Type B pancreatic cell (in vitro differentiated cells): Measurements from ENCODE around the gene ELOF1. TPM values are rescaled to one million over a fixed set of nuclear protein-coding genes. Genes with fewer than 3 reads are reported as not detected.
"Not testable (repeated sequence)": the region's sequence is repeated elsewhere in the genome, so short reads cannot be mapped to it uniquely, and the experiment has no call there.

ENCODE experiments used
- DNase-seq: peaks from one replicate; pipeline ENCODE4 v3.0.0; 2021; ENCODE audit warnings: mixed read lengths; ENCODE audit not compliant: unreplicated experiment; ENCODE audit errors: extremely low spot score
- H3K27ac Mint-ChIP-seq: 2 replicates; pipeline ENCODE4 v1.8.0; 2021; ENCODE audit warnings: mild to moderate bottlenecking, mixed read lengths
- H3K27me3 Mint-ChIP-seq: 2 replicates; pipeline ENCODE4 v1.8.0; 2021; ENCODE audit warnings: mixed read lengths
- H3K36me3 Mint-ChIP-seq: 2 replicates; pipeline ENCODE4 v1.8.0; 2021; ENCODE audit warnings: mixed read lengths
- H3K4me1 Mint-ChIP-seq: one replicate; pipeline ENCODE4 v1.8.0; 2021; ENCODE audit warnings: mixed read lengths; ENCODE audit not compliant: unreplicated experiment
- H3K4me3 Mint-ChIP-seq: 2 replicates; pipeline ENCODE4 v1.8.0; 2021; ENCODE audit warnings: mild to moderate bottlenecking, mixed read lengths
- H3K9me3 Mint-ChIP-seq: 2 replicates; pipeline ENCODE4 v1.8.0; 2021; ENCODE audit warnings: mixed read lengths
- long read RNA-seq: library from polyadenylated mRNA; unstranded; transcript quantifications from one replicate; pipeline ENCODE4 v2.0.0, GENCODE V29; 2020
- total RNA-seq: library from RNA; stranded (reverse); gene quantifications from 2 replicates; pipeline ENCODE4 v1.2.1, GENCODE V29; 2021; ENCODE audit warnings: low replicate concordance
- TF ChIP-seq, protein P1 (sequence below): fragments of 200-600 bp; sonication (generic); conservative IDR thresholded peaks from 2 replicates; pipeline ENCODE4 v1.5.0; 2021; ENCODE audit warnings: antibody characterized with exemption, mild to moderate bottlenecking

ELOF1 gene
- 51.3 and 57.1 TPM in 2 replicates for total RNA-seq
- long read RNA-seq, transcript ELOF1-201 (4 exons, 1,019 nt): major isoform, 17 of 28 reads
- long read RNA-seq, partial matches to known transcripts: 3 of 28 reads
- long read RNA-seq, other reads (novel, unspliced or antisense): 8 of 28 reads

DNA sequence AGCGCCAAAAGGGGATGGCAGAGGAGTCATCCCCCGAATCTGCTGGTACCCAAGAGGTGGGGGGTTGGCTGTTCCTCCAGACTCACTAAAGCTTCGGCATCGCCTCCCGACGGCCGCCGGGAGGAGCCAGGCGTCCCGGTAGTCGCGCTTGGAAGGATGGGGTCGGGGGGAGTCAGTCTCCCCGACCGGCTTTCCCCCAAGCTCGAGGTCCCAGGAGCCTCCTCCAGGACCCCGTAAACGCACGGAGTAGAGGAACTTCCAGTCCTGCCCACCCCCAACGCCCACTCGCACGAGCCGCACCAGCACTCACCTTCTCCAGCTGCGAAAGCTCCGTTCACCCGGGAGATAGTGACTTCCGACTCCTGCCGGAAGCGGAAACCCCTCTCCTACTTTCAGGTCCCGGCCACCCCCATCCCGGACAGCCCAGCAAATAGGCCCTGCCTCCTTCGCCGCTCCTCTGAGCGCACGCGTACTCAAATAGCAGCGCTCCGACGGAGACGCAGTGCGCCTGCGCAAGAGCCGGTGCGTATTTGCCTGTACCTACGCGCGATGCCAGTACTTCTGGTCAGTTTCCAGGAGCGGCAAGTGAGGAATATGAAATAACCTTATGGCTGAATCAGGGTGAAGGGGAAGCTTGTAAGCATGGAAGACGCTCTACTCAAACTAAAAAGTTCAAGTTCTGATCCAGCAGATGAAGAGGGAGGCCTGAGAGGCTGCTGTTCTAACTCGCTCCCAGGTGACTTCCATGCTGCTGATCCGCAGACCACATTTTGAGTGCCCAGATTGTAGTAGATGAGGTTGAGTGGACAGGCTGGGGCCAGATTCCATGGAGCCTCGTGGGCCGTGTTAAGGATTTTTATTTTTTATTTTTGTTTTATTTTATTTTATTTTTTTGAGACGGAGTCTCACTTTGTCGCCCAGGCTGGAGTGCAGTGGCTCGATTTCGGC, at the start of gene ELOF1:
ELOF1 (minus strand) TSS at position 350 of the 948 bp plus-strand sequence. CDS start 4,883 bp downstream, outside the sequence.
- peaks cover 26% of the 10 kb centered on the region for H3K4me1 Mint-ChIP-seq

DNA sequence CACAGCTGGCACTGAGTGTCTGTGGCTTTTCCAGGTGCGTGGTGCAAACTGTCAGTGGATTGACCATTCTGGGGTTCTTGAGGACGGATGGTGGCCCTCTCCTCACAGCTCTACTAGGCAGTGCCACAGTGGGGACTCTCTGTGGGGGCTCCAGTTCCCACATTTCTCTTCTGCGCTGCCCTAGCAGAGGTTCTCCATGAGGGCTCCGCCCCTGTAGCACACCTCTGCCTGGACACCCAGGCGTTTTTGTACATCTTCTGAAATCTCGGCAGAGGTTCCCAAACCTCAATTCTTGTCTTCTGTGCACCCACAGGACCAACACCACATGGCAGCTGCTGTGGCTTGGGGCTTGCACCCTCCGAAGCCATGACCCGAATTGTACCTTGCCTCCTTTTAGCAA, 47.5 kb upstream of the ELOF1 start:
- peaks cover 78% of the 10 kb centered on the region for H3K36me3 Mint-ChIP-seq
- H3K9me3 Mint-ChIP-seq: peaks cover 24% of the 10 kb centered on the region
- TF ChIP-seq, protein P1, sequence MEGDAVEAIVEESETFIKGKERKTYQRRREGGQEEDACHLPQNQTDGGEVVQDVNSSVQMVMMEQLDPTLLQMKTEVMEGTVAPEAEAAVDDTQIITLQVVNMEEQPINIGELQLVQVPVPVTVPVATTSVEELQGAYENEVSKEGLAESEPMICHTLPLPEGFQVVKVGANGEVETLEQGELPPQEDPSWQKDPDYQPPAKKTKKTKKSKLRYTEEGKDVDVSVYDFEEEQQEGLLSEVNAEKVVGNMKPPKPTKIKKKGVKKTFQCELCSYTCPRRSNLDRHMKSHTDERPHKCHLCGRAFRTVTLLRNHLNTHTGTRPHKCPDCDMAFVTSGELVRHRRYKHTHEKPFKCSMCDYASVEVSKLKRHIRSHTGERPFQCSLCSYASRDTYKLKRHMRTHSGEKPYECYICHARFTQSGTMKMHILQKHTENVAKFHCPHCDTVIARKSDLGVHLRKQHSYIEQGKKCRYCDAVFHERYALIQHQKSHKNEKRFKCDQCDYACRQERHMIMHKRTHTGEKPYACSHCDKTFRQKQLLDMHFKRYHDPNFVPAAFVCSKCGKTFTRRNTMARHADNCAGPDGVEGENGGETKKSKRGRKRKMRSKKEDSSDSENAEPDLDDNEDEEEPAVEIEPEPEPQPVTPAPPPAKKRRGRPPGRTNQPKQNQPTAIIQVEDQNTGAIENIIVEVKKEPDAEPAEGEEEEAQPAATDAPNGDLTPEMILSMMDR: no peak
- H3K4me3 Mint-ChIP-seq: no peak overlapping the region
- H3K27me3 Mint-ChIP-seq: no peaks in the 10 kb centered on the region
- no peaks in the 10 kb centered on the region for H3K4me1 Mint-ChIP-seq
- no peak for DNase-seq
- no peak overlapping the region for H3K27ac Mint-ChIP-seq

More for the DNA sequence above, at the start of gene ELOF1:
- H3K27ac Mint-ChIP-seq: peak within 1 kb of the TSS; percentile 92
- H3K27me3 Mint-ChIP-seq: no peaks in the 10 kb centered on the region
- H3K4me3 Mint-ChIP-seq: peak within 1 kb of the TSS; percentile 99
- H3K9me3 Mint-ChIP-seq: no peaks in the 10 kb centered on the region
- peaks cover 8% of the 10 kb centered on the region for H3K36me3 Mint-ChIP-seq
- TF ChIP-seq, protein P1: peak; percentile 32
- DNase-seq: peak; percentile 97

DNA sequence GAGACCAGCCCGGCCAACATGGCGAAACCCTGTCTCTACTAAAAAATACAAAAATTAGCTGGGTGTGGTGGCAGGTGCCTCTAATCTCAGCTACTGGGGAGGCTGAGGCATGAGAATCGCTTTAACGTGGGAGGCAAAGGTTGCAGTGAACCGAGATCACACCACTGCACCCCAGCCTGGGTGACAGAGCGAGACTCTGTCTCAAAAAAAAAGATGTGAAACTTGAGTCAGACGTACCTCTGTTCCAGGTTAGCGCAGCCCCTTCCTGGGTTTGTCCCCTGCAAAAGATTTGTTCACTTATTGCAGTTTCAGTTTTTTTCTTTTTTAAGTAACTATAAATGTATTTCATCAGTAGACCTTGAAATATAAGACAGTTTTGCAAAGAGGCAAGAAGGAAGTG, 40.7 kb upstream of the ELOF1 start:
- peak overlapping the region; percentile 97 for H3K4me3 Mint-ChIP-seq
- not testable (repeated sequence) for H3K27ac Mint-ChIP-seq, H3K27me3 Mint-ChIP-seq, DNase-seq
- H3K4me1 Mint-ChIP-seq: peaks cover 13% of the 10 kb centered on the region
- H3K36me3 Mint-ChIP-seq: peaks cover 49% of the 10 kb centered on the region
- peaks cover 19% of the 10 kb centered on the region for H3K9me3 Mint-ChIP-seq

DNA sequence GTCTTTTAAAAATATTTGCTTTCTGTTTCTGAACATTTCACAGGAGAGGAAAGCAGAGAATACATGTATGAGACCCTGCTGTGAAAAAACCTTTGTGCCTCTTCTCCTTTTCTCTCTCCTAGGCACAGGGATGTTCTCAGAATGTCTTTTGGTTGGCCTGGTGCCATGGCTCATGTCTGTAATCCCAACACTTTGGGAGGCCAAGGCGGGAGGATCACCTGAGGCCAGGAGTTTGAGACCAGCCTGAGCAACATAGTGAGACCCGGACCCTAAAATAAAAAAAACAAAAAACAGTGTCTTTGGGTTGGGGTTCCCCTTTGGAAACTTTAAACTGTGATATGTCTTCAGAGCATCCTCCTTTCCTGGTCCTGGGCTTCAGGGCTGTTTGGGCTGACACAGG, 39.7 kb upstream of the ELOF1 start:
- H3K27ac Mint-ChIP-seq: peak overlapping the region; percentile 96
- H3K4me3 Mint-ChIP-seq: peak overlapping the region; percentile 97
- DNase-seq: no peak
- peaks cover 16% of the 10 kb centered on the region for H3K9me3 Mint-ChIP-seq
- TF ChIP-seq, protein P1: no peak
- H3K36me3 Mint-ChIP-seq: peaks cover 41% of the 10 kb centered on the region
- H3K27me3 Mint-ChIP-seq: no peaks in the 10 kb centered on the region
- H3K4me1 Mint-ChIP-seq: peaks cover 13% of the 10 kb centered on the region

DNA sequence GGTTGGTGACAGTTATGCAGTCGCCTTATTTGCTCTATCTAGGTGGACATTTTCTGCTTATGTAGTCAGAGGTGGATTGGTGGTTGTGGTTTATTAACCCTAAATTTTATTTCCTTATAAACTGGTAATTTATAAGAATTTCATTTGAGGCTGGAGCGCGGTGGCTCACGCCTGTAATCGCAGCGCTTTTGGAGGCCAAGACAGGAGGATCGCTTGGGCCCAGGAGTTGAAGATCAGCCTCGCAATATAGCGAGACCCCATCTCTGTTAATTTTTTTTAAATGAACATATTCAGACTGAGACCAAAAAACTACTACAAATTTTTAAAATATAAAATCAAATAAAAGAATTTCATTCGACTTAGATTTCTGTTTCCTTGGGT, 39.1 kb upstream of the ELOF1 start:
- no peak for DNase-seq
- Mint-ChIP-seq H3K9me3 (peaks cover 15% of the 10 kb centered on the region), H3K27me3 (no peaks in the 10 kb centered on the region), H3K4me3 (peak overlapping the region; percentile 97), H3K4me1 (peaks cover 13% of the 10 kb centered on the region), H3K27ac (peak overlapping the region; percentile 96), H3K36me3 (peaks cover 38% of the 10 kb centered on the region)
- TF ChIP-seq, protein P1: no peak
